Stimulated activated CD4-positive, alpha-beta T cell treated with anti-CD3 and anti-CD28 coated beads, Interleukin-12 subunit alpha, Interleukin-12 subunit beta, amount 100 ng/mL, for 48 hours (primary cell): Measurements from ENCODE around the gene MEGF11.

ENCODE experiments used
- DNase-seq, 3 donors: peaks; one replicate each; pipeline ENCODE4 v3.0.0-alpha.2; 2020; ENCODE audit warnings: low read depth in 2 of 3, low spot score in 1 of 3

The MEGF11 gene

DNA sequence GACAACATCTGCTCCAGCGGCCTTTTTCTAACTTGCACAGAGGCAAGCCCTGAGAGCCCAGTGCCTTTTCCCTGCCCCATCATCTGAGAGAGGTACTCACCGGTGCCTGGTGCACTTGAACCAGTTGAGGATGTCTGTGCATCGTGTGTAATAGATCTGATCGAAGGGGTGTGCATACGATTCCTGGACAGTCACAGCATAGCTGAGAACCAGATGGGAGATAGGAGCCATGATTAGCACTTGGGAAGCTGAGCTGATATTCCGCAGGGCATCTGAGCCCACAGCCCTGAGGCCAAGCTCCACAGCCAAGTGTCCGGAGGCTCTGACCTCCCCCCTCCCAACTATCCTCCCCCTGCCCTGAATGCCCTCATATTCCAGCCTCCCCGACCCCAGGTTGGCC, 129.8 kb downstream of the MEGF11 start:
- DNase-seq, result no peak

DNA sequence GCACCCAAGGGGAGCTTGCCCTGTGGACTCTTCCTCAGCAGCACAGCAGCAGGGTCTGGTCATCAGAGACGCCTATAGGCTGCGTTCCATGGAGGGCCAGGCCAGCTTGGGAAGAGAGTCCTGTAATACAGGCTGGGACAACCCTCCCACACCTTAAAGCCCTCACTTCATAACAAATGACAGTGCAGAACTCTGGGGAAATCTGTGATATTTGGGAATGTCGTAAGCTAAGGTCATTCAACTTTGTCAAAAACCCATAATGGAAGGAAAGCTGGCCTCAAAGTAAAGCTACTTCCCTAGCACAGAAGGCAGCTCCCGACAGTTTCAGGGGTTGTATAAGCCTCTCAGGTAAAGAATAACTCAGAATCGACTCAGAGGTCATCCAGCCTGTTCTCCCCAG, 133.1 kb downstream of the MEGF11 start:
- no peak for DNase-seq

DNA sequence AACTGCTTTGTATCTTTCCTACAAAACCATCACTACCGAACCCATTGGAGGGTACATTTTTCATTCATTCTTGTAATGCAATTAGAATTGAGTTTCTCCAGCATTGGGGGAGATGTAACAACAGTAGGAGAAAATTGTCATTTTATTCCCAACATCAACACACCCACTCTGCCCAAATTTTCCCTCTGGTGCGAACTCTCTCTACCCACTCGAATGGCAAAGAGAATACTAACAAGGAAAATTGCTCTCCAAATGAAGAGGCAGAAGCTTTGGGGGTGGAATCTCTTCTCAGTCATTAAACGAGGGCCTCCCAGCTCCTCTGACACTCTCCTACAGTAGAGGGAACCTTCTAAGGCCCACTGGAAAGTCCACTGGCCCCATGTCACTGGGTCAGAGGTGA, 135.7 kb downstream of the MEGF11 start:
- no peak for DNase-seq

DNA sequence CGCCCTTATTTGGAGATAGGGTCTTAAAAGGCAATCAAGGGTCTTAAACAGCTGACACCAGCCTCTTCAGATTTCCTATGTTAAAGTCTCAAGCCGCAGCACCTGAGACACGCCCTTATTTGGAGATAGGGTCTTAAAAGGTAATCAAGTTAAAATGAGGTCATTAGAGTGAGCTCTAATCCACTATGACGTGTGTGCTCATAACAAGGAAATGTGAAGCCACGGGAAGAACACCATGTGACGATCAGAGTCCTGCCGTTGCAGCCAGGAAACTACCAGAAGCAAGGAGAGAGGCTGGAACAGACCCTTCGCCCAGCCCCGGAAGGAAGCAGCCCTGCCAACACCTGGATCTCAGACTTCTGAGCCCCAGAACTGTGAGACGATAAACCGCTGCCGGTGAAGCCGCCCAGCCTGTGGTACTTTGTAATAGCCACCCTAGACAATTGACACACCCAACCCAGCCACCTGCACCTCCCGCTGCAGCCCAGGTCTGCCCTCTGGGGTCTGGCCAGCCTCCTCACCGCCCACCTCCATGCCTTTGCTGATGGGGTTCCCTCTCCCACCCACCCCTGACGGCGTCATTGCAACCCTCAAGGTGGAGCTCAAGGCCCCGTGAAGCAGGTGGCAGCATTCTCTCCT, 137.9 kb downstream of the MEGF11 start:
- DNase-seq, result no peak

- no peak for DNase-seq
These were observed 138.6 kb downstream of the MEGF11 start for GRCh38 chr15:66114863-66115425.

GRCh38 chr15:66112388-66112787, 141.2 kb downstream of the MEGF11 start:
- DNase-seq, result no peak

DNA sequence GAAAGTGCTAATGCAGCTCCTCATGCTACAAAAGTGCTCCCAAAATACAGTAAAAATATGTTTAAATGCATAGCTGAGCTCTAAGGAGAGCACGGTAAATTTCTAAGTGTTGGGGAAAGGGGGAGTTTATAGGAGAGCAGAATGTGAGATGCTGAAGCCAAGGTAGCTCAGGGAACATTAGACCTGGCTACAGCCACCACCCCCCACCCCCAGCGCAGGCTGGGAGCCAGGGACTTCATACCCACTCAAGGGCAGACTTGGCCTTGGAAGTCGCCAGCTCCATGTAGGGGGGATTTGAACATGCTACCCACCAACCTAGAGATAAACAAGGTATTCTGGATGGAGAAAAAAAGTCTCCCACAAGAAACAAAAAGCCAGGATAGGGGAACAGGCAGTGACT, 142.2 kb downstream of the MEGF11 start:
- no peak for DNase-seq

DNA sequence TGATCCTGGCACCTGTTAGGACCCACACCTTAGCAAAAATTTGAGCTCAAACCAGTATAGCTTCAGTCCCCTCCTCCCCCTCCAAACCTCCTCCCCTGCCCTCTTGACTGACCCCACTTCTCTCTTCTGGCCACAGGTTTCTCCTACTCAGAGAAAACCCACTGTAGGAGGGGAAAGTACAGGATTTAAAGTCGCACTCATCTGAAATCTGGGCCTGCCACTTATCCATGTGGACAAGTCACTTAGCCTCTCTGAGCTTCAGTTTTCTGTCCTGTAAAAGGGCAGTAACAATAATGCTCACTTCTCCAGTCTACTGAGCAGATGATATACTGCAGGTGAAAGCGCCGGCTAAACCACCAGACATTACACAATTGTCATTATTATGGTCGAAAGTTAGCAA, 142.7 kb downstream of the MEGF11 start:
- no peak for DNase-seq

- DNase-seq, result no peak
These were observed 143.7 kb downstream of the MEGF11 start for GRCh38 chr15:66109826-66110225.

DNA sequence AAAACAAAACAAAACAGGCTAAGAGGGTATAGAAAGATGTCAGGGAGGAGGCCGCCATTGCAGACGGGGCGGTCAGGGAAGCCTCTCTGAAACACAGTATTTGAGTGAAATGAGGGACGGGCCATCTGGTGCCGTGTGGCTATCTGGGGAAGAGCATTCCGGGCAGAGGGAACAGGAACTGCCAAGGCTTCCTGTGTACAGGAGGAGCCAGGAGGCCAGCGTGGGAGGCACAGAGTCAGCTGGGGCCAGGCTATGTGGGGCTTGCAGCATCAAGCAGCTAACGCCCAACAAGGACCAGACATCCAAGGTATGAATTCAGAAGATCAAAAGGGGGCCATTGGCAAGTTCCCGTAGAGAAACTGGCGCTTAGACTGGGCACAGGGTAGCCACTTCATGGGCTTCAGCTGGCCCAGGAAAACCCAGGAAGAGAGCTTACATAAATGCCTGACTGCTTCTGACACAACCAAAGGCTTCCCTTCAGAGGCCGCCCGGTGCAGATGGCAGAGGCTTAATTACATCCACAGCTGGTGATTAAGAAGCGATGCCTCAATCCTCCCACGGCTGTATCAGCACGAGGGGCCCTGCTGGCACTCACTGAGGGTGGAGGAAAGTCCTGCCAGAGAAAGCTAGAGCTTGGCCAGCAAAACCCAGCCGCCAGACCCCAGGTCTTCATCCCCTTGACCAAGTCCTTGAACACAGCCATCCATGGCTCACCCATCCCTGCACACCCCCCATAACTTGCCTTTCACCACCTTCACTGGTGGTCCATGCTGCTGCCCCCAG, 144.9 kb downstream of the MEGF11 start:
- no peak for DNase-seq

DNA sequence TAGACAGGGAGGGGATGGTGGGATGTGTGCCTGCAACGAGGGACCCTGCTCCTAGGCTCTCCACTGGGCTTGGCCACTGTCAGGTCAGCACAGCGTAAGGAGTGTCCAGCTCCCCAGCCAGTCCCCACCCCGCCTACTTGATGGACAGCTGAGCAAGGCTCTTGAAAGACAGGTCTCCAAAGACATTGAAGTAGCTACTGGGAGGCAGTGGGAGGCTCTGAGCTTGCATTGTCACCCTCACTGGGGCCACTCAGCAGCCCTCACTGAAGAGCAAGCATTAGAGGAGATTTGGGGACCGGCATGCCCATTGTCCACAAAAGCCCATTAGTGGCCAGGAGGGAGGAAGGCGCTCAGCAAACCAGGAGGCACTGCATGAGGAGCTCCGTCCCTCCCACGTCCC, 146.5 kb downstream of the MEGF11 start:
- DNase-seq, result no peak

DNA sequence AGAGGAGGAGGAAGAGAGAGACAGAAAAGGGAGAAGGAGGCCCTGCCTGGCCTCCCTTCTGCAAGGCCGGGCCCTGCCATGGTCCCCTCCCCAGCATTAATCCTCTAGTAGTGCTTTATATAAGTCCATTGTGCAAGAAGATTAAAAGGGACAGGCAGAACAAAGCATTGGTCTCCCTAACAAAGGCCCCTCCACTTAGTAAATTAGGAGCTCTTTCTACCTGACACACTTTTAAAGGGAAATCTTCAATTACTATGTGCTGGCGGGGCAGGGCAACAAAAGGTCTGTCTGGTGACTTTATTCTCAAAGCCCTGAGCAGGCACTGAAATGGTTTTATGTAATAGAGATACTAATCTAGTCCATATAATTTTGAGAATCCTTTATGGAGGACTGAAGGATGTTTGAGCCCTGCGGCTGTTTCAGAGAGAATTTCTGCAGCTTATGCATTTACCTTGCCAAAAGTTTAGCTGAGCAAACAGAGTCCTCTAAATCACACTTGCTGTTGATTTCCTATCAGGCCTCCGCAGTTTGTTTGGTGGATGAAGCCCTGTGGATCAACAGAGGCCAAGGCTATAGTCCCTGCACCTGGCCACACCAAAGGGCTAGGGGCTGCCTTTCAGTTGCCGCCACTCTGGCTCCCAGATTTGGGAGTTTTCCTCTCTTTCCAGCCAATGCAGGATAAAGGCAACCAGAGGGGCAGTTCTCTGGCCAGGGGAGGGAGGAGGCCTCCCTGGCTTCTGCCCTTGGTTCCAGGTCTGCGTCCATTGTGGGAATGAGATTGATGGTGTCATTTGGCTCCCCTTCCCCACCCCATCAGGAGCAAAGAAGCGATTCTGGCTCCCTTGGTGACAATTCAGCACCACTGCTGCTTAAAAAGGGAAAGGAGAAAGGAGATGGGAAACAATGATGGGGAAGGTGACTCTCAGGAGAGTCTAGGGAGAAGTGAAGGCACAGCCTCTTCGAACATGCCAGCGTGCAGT, 148.0 kb downstream of the MEGF11 start:
- no peak for DNase-seq

- no peak for DNase-seq
These were observed 150.3 kb downstream of the MEGF11 start for GRCh38 chr15:66103293-66103590.

GRCh38 chr15:66102563-66103292, 150.8 kb downstream of the MEGF11 start:
- DNase-seq, result no peak

- DNase-seq, result no peak
These were observed 151.7 kb downstream of the MEGF11 start for GRCh38 chr15:66101715-66102395.

- DNase-seq, result no peak
These were observed 152.8 kb downstream of the MEGF11 start for GRCh38 chr15:66100761-66101160.

DNA sequence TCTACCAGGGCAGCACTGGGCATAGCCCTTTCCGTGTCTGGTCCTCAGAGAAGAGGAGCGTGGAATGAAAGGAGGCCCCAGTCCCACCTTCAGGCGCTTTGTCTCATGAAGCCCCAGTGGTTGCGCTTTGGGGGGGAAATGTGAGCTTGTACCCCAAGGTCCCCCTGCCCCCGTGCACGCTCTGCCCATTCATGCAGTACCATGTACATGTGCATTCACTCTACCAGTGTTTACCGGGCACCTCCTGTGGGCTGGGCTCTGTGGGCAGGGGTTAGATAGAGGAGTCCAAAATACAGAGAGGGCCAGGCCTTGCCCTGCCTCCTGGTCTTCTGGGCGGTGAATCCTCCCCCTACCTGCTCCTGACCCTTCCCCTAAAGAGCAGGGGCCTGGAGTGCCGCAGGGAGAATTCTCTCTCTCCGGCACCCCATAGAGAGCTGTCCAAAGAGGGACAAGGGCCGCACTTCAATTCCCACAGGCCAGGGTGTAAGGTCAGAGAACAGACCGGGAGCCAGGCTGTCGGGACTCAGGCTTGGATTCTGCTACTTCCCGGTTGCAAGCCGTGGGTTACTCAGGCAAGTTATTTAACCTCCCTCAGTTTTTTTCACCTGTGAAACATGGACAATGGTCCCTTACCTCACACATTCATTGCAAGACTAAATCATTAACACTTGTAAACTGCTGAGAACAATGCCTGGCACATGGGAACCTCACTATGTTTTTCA, 153.4 kb downstream of the MEGF11 start:
- no peak for DNase-seq

DNA sequence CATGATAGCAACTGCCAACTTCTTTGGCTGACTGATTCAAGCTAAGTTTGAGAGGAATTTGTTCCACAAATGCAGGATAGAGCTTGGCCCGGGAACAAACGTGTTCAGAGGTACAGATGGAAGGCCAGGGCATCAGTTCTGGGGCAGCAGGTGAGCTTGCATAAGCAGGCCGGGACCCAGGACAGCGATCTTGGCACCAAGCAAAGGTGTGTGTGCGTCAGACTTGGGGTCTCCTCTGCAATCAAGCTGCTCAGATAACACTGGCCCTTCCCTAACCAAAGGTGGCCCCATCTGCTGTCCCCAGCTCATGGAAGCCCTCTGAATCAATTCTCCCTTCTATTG, 155.6 kb downstream of the MEGF11 start:
- DNase-seq, result no peak

GRCh38 chr15:66097151-66098021, 156.2 kb downstream of the MEGF11 start:
- DNase-seq, result no peak
